Myocyte (in vitro differentiated cells): ENCODE measurements around the gene KLF15. TPM values are rescaled to one million over a fixed set of nuclear protein-coding genes. Genes with fewer than 3 reads are reported as not detected.

Experiments
- DNase-seq: peaks from one replicate; pipeline ENCODE4 v3.0.0-alpha.2; 2012; ENCODE audit warnings: low read depth
- total RNA-seq: library from RNA; depleted of rRNA; stranded (reverse); fragments of >200 nt; gene quantifications from 2 replicates; pipeline ENCODE4 v1.2.3, GENCODE V29; 2014

The KLF15 gene
- total RNA-seq, 1 donor from 2014 or later = 1.2 TPM

- DNase-seq = no peak
Observed at GRCh38 chr3:126322181-126322967, 34.8 kb downstream of the KLF15 start.

DNA sequence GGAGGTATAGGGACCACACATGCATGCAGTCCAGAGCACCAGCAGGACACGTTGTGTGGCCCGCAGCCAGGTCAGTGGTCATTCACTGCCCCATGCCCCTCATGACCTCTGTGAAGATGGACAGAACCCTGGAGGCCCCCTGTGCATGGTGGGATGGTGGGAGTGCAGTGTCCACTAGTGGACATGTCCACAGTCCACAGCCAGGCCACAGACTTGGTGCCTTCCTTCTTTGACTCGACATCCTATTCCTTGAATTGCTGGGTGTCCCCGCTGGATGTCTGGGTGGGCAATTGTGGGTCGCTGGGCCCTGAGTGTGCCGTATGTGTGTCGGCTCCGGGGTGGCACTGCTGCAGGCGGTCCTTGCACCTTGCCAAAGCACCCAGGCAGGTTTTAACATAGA is 35.7 kb downstream of the KLF15 start:
- DNase-seq = no peak

GRCh38 chr3:126320517-126321293 is 36.5 kb downstream of the KLF15 start:
- no peak for DNase-seq

DNA sequence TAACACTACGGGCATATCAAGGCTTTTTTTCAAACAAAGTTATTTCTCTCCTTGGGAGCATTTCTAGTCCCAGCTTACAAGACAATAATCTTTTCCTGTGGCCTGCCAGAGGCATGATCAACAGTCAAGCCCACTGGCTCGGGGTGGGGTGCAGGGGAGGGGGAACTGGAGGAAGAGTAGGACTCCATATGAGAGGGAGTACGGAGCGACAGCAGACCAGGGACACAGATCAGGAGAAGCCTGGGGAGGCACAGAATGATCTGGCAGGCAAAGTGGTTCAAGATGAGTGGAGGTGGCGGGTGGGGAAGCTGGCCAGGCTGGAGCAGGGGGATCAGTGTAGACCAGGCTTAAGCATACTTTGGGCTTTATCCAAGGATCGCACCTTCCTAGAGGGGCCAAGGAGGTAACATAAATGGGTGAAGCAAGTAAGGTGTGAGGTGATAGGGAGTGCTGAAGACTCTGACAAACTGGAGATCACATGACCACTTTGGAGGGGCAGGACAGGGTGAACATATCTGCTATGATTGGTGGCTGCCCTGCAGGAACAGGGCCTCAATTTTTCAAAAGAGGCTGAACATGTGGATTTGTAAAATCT is 37.4 kb downstream of the KLF15 start:
- DNase-seq = no peak

DNA sequence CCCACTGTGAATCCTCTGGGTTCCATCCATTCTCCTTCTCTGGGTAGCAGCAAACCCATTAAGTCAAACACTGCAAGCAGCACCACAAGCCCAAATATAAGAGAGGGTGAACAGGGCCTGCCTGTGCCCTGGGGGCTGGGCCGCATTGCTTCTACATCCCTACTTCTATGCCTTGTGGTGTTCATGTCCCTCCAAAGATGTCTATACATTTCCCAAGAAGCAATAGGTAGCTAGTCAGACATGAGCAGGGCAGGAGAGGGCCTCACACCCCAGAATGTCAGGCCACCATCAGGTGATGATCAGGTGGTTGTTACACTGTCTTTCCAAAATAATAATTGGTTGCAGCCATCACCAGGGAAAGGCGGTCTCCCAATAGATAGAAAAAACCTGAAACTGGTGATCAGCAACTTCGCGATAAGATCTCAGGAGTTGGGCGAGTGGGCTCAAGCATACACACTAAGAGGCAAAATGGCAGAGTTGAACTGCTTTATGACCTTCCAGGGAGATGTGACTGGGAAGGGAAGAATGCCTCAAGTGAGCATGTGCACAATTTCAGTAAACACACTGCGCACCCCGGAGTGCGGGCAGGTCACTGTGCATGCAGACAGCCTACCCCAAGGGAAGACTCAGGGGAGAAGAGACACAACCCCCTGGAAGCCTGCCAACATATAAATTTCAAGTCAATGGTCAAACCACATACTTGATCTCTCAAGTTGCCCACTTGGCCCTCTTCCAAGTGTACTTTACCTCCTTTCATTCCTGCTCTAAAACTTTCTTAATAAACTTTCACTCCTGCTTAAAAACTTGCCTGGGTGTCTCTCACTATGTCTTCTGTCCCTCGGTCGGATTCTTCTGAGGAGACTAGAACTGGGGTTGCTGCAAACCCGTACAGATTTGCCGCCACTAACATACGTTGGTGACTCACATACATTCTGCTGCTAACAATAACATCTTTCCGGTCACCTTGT is 39.9 kb downstream of the KLF15 start:
- no peak for DNase-seq

DNA sequence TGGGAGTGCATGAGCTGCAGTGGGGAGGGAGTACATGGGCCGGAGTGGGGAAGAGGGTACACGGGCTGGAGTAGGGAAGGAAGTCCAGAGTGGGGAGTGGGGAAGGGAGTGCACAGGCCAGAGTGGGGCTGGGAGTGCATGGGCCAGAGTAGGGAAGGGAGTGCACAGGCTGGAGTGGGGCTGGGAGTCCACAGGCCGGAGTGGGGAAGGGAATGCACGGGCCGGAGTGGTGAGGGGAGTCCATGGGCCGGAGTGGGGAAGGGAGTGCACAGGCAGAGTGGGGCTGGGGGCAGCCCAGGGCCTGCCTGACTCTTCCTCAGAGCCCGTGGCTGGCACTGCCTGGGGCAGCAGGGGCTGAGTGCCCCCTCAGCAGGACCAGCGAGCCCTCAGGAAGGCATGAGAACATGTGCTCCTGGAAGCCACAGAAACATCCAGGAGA is 40.7 kb downstream of the KLF15 start:
- no peak for DNase-seq

GRCh38 chr3:126316031-126316461 is 41.2 kb downstream of the KLF15 start:
- DNase-seq = no peak

DNA sequence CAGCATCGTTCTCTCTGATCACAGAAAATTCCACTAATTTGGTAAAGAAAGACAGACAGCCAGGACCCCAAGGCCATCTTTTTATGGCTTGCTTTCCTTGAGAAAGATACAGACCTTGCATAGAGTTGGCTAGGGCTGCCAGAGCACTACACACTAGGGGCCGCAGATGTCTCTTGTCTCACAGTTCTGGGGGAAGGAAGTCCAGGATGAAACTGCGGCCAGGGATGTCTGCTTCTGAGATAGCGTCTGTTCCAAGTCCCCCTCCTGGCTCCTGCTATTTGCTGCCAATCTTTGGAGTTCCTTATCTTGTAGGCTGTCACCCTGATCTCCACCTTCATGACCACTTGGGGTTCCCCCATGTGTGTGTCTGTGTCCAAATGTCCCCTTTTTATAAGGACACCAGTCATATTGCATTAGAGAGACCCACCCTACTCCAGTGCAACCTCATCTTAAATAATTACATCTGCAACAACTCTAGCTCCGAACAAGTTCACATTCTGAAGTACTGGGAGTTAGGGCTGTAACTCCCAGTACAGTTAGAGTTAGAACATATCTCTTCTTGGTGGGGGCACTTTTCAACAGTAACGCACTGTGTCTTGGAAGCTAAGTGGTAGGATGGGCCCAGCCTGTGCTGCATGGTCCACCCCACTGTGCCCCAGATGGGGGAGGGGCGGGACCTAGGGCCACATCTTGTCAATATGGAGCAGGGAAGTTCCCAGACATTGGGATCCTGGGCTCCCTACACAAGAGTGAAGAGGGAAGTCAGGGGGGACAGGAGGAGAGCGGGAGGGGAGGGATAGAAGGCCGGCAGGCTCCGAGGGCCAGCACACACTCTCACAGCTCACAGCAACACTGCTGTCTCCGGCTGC is 42.2 kb downstream of the KLF15 start:
- DNase-seq = no peak

- DNase-seq = no peak
Observed at GRCh38 chr3:126314305-126314789, 42.9 kb downstream of the KLF15 start.

GRCh38 chr3:126313580-126314304 is 43.5 kb downstream of the KLF15 start:
- no peak for DNase-seq

DNA sequence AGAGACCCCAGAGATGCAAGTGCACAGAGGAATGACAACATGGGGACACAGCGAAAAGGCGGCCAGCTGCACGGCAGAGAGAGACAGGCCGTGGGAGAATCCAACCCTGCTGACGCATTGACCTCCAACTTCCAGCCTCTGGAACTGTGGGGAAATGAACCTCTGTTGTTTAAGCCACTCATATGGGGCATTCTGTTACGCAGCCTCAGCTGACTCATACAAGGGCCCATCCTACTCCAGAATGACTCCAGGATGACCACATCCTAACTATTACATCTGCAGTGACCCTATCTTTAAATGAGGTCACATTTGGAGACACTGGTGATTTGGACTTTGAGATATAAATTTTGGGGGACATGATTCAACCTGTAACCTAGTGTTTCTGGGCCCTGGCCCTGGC is 44.0 kb downstream of the KLF15 start:
- no peak for DNase-seq

- DNase-seq = no peak
Observed at GRCh38 chr3:126312341-126312740, 44.9 kb downstream of the KLF15 start.

GRCh38 chr3:126311338-126311978 is 45.8 kb downstream of the KLF15 start:
- DNase-seq = no peak

DNA sequence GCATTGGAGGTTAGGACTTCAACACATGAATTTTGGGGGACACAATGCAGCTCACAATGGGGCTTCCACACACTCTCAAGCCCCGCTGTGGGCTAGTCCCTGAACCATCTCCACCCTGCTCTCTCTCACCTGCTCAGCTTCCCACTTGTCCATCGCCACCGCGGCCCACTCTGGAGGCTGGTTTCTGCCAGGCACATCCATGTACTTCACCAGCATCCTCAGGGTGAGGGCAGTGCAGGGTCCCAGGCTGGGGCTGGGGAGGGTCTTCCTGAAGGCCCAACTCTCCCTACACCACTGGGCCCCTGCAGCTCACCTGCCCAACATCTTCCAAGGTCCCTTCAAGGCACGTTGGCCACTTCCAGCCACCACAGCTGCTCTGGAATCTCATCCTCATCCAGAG is 46.4 kb downstream of the KLF15 start:
- DNase-seq = no peak

DNA sequence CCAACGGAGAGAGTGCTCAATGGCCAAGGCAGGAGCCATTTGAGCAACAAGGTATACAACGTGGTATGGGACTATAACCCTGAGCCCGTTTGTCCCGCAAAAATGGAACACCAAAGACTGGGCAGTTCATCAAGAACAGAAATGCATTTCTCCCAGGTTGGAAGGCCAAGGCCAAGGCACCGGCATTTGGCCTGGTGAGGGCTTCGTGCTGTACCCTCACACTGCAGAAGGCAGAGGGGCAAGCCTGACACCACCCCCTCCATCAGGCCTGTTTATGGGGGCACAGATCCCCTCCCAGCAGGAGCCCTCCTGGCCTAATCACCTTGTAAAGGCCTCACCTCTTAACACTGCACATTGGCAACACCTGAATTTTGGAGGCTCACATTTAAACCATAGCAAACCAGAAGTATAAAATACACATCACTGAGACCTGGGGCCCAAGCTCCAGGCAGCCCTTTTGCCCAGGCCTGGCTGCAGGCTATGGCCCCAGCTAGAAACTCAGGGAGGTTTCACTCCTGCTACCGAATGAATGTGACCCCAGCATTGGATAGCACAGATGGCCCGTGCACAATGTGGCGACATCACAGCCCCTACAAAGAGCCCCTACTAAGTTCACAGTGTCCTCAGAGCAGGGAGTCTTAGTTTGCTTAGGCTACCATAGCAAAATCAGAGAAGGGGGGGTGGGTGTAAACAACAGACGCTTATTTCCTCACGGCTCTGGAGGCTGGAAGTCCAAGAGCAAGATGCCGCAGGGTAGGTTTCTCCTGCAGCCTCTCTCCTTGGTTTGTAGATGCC is 47.1 kb downstream of the KLF15 start:
- DNase-seq = no peak

GRCh38 chr3:126309165-126309564 is 48.0 kb downstream of the KLF15 start:
- DNase-seq = no peak

- DNase-seq = no peak
Observed at GRCh38 chr3:126308394-126309125, 48.6 kb downstream of the KLF15 start.
